Smooth muscle cell (in vitro differentiated cells): Measurements from ENCODE around the gene STX10. TPM values are rescaled to one million over a fixed set of nuclear protein-coding genes. Genes with fewer than 3 reads are reported as not detected.

Experiments
- DNase-seq: peaks from one replicate; lab custom pipeline; 2025; ENCODE audit not compliant: unreplicated experiment; lab: John Stamatoyannopoulos, UW
- H2AFZ ChIP-seq: fragments of 200-600 bp; sonication (generic); 2 replicates; pipeline ENCODE4 v1.6.0; 2016; ENCODE audit warnings: antibody characterized with exemption, low read depth, mild to moderate bottlenecking
- H3F3A ChIP-seq: fragments of 200-600 bp; sonication (generic); 2 replicates; pipeline ENCODE4 v1.6.0; 2017; ENCODE audit warnings: antibody characterized with exemption, low read depth
- H3K27ac ChIP-seq: fragments of 200-600 bp; sonication (generic); 2 replicates; pipeline ENCODE4 v1.5.1; 2016; ENCODE audit warnings: low read depth, mild to moderate bottlenecking
- H3K27me3 ChIP-seq: fragments of 200-600 bp; sonication (generic); 2 replicates; pipeline ENCODE4 v1.6.1; 2016; ENCODE audit warnings: low read depth, mild to moderate bottlenecking
- H3K36me3 ChIP-seq: fragments of 200-600 bp; sonication (generic); 2 replicates; pipeline ENCODE4 v1.5.1; 2016; ENCODE audit warnings: low read depth
- H3K4me1 ChIP-seq: fragments of 200-600 bp; sonication (generic); 2 replicates; pipeline ENCODE4 v1.5.1; 2016; ENCODE audit warnings: low read depth
- H3K4me2 ChIP-seq: fragments of 200-600 bp; sonication (generic); 2 replicates; pipeline ENCODE4 v1.6.0; 2016; ENCODE audit warnings: mild to moderate bottlenecking
- H3K4me3 ChIP-seq: fragments of 200-600 bp; sonication (generic); 2 replicates; pipeline ENCODE4 v1.5.1; 2016; ENCODE audit warnings: mild to moderate bottlenecking
- H3K79me2 ChIP-seq: fragments of 200-600 bp; sonication (generic); 2 replicates; pipeline ENCODE4 v1.6.0; 2016; ENCODE audit warnings: low read depth, mild to moderate bottlenecking
- H3K9ac ChIP-seq: fragments of 200-600 bp; sonication (generic); 2 replicates; pipeline ENCODE4 v1.6.0; 2016; ENCODE audit warnings: low read depth
- H3K9me3 ChIP-seq: fragments of 200-600 bp; sonication (generic); replicated peaks from 2 replicates; pipeline ENCODE4 v1.5.1; 2016; ENCODE audit warnings: low read depth
- H4K20me1 ChIP-seq: fragments of 200-600 bp; sonication (generic); 2 replicates; pipeline ENCODE4 v1.6.0; 2016; ENCODE audit warnings: low read depth
- WGBS: methylation state at CpG from one replicate; pipeline ENCODE4 v1.1.7; 2016; ENCODE audit warnings: low lambda C conversion rate; 5-methylcytosine and 5-hydroxymethylcytosine counted together
- polyA plus RNA-seq: library from polyadenylated mRNA; unstranded; fragments of >200 nt; fragmentation: Nextera tagmentation; extraction: Ambion mirVana; gene quantifications from 2 replicates; pipeline ENCODE4 v1.2.1, GENCODE V29; 2016
- total RNA-seq: library from RNA; depleted of rRNA; stranded (reverse); fragments of >200 nt; gene quantifications from 2 replicates; pipeline ENCODE4 v1.2.3, GENCODE V29; 2014
- TF ChIP-seq, protein P1 (sequence below): fragments of 200-600 bp; sonication (generic); IDR thresholded peaks from 2 replicates; pipeline ENCODE4 v1.5.1; 2017; ENCODE audit warnings: borderline replicate concordance, mild to moderate bottlenecking, antibody characterized with exemption; ENCODE audit not compliant: insufficient read depth, poor library complexity, severe bottlenecking

The STX10 gene
- total and polyA plus RNA-seq, 2 experiments from 2014 or later = 59.6 to 69.1 TPM

DNA sequence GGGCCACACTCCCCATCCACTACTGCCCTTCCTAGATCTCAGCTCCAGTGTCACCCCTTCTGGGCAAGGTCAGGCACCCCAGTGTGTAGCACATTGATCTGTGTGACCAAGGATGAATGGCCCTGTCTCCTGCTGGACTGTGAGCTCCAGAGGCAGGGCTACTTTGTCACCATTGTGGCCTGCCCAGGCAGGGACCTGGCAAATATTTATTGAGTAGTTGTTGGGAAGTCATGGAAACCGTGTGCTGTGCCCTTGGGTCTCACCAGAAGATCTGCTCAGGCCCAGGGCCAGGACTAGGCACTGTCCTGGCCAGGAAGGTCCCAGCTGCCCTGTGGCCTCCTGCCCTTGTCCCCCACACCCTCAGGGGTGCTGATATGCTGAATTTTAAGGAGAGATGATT, 21.6 kb downstream of the STX10 start:
- Histone ChIP-seq H3K9ac (no peak overlapping the region), H3F3A (peaks cover 5% of the 10 kb centered on the region), H4K20me1 (peaks cover 99% of the 10 kb centered on the region), H3K79me2 (peaks cover 92% of the 10 kb centered on the region), H2AFZ (no peak overlapping the region), H3K27ac (no peak overlapping the region), H3K4me1 (no peaks in the 10 kb centered on the region), H3K4me2 (no peak overlapping the region), H3K27me3 (no peaks in the 10 kb centered on the region), H3K4me3 (no peak overlapping the region), H3K9me3 (no peaks in the 10 kb centered on the region), H3K36me3 (no peaks in the 10 kb centered on the region)
- WGBS = 100% methylated on average over 1 of the region's 1 CpG
- DNase-seq = no peak
- TF ChIP-seq, protein P1, sequence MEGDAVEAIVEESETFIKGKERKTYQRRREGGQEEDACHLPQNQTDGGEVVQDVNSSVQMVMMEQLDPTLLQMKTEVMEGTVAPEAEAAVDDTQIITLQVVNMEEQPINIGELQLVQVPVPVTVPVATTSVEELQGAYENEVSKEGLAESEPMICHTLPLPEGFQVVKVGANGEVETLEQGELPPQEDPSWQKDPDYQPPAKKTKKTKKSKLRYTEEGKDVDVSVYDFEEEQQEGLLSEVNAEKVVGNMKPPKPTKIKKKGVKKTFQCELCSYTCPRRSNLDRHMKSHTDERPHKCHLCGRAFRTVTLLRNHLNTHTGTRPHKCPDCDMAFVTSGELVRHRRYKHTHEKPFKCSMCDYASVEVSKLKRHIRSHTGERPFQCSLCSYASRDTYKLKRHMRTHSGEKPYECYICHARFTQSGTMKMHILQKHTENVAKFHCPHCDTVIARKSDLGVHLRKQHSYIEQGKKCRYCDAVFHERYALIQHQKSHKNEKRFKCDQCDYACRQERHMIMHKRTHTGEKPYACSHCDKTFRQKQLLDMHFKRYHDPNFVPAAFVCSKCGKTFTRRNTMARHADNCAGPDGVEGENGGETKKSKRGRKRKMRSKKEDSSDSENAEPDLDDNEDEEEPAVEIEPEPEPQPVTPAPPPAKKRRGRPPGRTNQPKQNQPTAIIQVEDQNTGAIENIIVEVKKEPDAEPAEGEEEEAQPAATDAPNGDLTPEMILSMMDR = no peak

DNA sequence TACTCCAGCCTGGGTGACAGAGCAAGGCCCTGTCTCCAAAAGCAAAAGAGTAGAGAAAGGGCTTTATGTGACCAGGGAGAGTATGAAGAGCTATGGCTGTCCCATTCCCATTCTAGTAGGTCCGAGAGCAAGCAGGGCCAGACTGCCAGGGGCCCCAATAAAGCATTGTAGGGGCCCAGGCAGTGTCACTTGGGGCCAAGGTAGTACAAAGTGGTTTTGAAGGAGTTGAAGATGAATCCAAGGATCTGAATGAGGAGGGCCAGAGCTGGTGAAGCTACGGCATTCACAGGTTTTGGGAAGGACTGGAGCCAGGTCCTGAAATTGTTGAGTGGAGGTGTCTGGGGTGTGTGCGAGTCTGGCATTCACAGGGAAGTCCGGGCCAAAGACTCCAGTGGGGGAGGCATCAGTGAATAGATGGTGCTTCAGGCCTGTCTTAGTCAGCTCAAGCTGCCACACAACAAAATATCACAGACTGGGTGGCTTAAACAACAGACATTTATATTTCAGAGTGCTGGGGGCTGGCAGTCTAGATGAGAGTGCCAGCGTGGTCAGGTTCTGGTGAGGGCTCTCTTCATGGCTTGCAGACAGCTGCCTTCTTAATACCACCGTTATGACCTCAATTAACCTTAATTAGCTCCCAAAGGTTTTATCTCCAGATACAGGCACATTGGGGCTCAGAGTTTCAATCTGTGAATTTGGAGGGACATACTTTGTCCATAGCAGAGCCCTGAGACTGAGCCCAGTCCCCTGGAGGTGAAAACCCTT, 22.2 kb downstream of the STX10 start:
- TF ChIP-seq, protein P1 = no peak
- Histone ChIP-seq H3K4me1 (peaks cover 3% of the 10 kb centered on the region), H3K4me3 (no peak overlapping the region), H3K36me3 (no peaks in the 10 kb centered on the region), H3K79me2 (peaks cover 92% of the 10 kb centered on the region), H3K27ac (no peak overlapping the region), H3K4me2 (no peak overlapping the region), H3K9ac (no peak overlapping the region), H2AFZ (no peak overlapping the region), H4K20me1 (peaks cover 99% of the 10 kb centered on the region), H3F3A (peaks cover 5% of the 10 kb centered on the region), H3K27me3 (no peaks in the 10 kb centered on the region), H3K9me3 (no peaks in the 10 kb centered on the region)
- WGBS = 96% methylated on average over 6 of the region's 6 CpGs
- DNase-seq = no peak

DNA sequence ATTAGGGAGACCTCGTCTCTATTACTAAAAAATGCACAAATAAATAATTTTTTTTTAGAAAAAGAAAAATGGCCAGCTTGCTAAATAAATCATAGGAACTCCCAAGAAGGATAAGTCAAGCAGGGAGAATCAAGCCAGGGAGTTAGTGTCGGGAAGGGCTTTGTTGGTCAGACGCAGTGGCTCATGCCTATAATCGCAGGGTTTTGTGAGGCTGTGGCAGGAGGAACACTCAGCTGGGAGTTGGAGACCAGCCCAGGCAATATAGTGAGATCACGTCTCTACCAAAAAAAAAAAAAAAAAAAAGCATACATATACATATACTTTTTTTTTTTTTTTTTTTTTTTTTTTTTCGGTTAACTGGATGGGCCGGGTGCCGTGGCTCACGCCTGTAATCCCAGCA, 23.1 kb downstream of the STX10 start:
- H3K79me2 ChIP-seq = peaks cover 96% of the 10 kb centered on the region
- no peaks in the 10 kb centered on the region for H3K27me3 ChIP-seq
- H4K20me1 ChIP-seq = peaks cover 99% of the 10 kb centered on the region
- no peak overlapping the region for H3K4me2 ChIP-seq
- no peak overlapping the region for H3K9ac ChIP-seq
- no peak overlapping the region for H3K27ac ChIP-seq
- TF ChIP-seq, protein P1 = no peak
- no peak overlapping the region for H3K4me3 ChIP-seq
- WGBS = 98% methylated on average over 7 of the region's 9 CpGs
- no peak overlapping the region for H2AFZ ChIP-seq
- no peaks in the 10 kb centered on the region for H3K9me3 ChIP-seq
- H3K36me3 ChIP-seq = no peaks in the 10 kb centered on the region
- DNase-seq = no peak
- H3F3A ChIP-seq = peaks cover 5% of the 10 kb centered on the region
- H3K4me1 ChIP-seq = peaks cover 7% of the 10 kb centered on the region
